HT1080 (cell line): ENCODE measurements around the gene CCDC85C. TPM values are rescaled to one million over a fixed set of nuclear protein-coding genes. Genes with fewer than 3 reads are reported as not detected.

Experiments
- DNase-seq: peaks from one replicate; pipeline ENCODE4 v3.0.0-alpha.2; 2015; ENCODE audit warnings: low read depth
- total RNA-seq: library from RNA; depleted of rRNA; stranded (reverse); fragments of >200 nt; shearing (Covaris generic); gene quantifications from 2 replicates; pipeline ENCODE4 v1.2.3, GENCODE V29; 2014

The CCDC85C gene
- total RNA-seq, 1 experiment from 2014 or later, result 52.7 TPM

DNA sequence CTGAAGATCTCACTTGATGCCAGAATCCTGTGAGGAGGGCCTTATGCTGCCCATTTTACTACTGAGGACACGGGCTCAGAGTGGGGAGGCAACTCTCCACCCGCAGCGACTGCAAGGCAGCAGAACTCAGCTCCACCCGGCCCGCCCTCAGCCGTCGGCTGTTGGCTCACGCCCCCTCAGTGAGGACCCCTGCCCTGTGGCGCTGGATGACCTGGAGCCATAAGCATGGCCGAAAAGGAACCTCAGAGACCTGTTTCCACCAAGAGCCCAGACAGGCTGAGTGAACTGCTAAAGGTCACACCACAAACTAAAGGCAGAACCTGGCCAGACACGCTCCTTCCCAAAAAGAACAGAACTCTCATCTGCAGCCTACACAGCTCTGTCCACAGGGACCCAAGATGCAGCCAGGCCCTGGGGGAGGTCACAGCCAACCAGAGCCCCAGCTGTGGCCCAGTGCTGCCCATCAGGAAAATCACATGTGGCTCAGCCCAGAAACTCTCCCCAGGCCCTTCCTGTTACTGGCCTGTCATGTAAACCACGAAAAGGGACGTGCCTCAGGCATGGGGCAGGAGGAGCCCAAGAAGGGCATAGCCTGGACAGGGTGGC, 90.0 kb downstream of the CCDC85C start:
- DNase-seq, result no peak

DNA sequence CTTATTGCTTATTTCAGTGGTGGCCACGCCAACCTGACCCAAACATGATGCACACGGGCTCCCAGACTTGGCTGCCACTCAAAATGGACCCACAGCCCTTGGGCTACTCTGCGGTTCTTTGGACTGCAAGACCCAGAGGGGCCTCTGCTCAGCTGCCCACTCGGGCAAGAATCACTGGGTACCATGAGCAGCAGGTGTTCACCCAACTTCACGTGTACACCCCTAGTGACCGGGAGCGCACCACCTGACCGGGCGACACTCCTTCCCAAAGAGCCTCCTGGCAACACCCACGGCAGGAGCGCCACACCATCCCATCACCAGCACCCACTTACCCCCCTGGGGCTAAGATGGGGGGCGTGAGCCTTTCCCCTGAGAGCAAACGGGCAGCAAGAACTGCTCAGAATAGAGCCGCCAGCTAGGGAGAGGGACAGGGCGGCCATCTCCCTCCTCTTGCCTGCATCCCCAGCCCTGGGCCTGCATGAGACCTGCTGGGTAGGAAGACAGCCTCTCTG, 90.8 kb downstream of the CCDC85C start:
- DNase-seq, result no peak

DNA sequence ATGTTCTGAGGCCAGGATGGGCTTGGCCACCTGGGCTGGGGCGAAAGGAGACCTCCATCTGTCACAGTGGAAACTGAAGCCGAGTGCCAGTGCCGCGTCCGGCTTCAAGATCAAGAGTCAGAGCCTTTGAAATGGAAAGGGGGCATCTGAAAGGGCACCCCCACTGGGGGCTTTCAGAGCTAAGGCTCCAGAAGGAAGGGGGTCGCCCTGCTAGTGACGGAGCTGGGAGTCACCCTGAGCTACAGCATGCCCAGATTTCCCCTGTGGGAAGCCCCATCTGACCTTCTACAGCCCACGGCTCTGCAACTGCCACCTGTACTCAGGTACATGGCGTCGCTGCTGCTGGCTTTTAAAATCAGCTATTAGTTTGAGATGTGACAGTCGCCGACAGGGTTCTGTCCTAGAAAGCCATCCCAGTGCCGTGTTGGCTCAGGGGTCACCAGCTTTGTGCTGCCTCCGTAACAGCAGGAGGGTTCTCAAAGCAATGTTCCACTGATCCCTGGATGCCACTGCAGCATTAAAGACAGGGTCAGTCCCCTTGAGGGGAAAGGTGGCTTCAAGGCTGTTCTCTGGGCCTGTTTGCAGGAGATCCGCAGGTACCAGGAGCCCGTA, 91.3 kb downstream of the CCDC85C start:
- no peak for DNase-seq

DNA sequence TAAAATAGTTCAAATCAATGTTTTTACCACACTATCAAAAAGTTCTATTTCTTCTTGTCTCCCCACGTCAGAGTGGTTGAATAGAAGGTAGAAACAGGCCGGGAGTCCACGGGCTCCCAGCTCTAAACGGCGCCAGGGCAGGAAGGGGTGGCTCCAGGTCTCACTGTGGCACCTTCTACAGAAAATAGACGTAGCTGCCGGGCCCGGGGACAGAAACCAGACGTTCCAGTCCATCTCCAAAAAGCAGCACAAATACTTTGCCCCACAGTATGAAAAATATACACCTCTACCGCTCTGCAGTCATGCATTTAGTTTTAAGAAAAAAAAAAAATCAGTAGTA, 91.9 kb downstream of the CCDC85C start:
- DNase-seq, result no peak

DNA sequence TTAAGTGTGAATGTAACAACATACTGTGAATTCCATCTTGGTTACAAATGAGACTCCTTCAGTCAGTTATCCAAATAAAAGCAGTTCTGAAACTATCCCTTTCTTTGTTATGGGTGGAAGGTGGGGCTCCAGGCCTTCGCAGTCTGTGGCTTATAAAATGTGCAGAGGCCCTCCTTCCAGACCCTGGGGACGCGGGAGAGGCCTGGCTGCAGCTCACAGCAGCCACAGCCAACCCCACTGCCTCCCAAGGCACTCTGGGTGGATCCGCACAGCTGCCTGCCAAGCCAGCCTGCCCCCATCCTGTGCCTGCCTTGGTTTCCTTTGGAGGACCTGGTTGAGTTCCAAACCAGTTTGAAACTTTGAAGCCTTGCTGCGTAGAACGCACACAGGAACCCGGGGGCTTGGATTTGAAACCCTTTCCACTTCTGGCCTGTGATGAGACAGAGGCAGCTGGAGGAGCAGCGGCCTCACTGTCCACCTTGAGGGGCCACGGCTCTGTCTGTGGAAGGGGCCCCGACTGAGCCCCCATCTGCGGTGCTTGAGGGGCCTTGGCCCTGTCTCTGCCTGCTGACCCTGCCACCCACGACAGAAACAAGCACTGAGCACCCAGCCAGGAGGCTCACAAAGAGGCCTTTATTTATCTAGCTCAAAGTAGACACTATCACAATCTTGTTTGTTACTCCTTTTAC, 92.4 kb downstream of the CCDC85C start:
- no peak for DNase-seq

DNA sequence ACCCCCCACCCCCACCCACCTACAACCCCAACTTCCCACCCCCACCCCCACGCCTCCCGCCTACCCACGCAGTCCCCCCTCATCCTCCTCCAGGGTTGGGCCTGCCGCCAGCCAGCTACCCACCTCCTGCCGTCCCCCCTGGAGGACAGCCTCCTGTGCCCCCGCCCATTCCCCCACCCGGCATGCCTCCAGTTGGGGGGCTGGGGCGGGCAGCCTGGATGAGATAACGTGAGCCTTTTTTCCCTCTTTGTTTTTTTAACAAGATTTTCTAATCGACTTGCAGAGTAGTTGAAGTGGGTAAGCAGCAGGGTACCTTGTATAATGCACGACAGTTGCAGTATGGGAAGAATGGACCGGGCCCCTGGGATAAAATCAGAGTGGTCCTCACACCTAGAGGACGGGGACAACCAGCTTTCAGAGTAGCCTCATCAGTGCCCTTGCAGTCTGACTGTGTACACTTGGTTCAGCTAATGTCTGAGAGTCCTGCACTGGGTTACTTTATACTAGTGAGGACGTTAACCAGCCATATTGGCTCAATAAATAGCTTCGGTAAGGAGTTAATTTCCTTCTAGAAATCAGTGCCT, 93.4 kb downstream of the CCDC85C start:
- no peak for DNase-seq

DNA sequence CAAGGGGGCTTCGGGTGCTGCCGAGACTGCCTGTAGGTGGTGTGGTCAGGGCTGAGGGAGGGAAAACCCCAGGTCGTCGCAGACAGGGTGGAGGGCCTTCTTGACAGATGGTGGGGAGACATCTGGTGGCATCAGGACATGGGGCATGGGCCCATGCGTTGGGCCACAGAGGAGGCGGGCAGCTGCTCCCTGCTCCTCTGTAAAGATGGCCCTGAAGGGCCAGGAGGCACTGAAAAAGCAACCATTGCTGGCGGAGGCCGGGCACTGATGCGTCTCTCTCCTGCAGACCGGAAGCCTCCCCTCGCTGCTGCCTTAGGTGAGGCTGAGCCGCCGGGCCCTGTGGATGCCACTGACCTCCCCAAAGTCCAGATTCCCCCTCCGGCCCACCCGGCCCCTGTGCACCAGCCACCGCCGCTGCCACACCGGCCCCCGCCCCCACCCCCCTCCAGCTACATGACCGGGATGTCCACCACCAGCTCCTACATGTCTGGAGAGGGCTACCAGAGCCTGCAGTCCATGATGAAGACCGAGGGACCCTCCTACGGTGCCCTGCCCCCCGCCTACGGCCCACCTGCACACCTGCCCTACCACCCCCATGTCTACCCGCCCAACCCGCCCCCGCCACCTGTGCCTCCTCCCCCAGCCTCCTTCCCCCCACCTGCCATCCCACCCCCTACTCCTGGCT, 94.0 kb downstream of the CCDC85C start:
- DNase-seq, result no peak

DNA sequence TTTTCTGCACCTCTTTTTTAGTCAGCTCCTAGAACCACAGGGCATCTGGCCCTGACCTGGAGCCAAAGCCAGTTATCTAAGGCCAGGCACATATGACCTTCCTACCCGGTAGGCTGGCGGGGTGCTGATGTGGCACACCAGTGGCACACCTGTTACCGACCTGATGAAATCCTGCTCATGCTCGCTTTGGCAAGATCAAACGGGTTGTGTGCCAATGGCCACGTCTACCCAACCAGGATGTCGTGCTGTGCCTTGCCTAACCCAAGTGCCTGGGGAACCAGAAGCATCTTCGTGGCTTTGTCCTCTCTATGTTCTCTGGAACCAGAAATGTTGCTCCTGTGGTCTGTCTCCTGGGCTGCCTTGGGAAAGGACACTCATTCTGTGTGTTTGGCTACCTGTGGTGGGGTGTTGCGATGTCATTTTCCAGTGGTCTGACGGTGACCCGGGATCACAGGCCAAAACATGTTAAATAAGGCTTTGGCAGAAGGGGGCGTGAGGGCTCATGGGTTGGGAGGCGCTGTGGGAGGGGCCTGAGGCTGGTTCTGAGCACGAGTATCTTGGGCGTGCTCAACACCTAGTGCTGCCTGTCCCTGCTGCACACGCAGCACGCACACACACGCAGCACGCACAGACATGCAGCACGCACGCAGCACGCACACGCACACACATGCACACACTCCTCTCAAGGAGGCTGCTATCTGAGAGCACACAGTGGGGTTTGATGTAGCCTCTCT, 94.9 kb downstream of the CCDC85C start:
- no peak for DNase-seq

DNA sequence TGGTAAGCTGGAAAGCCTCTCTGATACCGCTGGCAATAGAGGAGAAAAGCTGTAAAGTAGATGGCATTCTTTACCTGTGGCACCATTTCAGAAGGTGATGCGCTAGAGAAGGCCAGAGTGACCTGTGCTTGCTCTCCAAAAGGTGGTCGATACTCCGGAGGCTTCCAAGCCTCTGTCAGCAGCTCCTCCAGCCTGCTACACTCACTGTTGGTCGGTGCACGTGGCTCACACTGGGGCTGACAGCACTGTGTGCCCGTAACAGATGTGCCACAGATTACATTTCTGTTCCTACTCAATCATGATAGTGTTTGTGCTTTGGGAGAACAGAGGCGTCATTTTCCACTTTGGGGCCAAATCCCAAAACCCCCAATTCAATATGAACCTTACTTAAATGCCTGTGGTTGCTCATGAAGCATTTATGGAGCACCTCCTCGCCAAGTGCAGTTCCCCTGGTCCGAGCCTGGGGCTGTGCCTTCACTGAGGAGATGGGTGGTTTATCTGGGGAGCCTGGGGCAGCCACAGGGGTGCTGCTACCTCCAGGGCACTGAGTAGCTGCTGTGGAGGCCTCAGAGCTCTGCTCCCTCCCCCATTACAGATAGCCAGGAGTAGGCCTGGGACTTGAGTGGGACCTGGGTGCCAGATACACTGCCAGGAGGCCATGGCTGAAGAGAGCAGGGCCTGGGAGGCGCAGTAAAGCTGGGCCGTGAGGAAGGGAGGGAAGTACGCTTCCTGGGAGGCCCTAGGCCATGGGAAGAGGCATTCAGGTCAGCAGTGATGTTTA, 96.0 kb downstream of the CCDC85C start:
- no peak for DNase-seq

DNA sequence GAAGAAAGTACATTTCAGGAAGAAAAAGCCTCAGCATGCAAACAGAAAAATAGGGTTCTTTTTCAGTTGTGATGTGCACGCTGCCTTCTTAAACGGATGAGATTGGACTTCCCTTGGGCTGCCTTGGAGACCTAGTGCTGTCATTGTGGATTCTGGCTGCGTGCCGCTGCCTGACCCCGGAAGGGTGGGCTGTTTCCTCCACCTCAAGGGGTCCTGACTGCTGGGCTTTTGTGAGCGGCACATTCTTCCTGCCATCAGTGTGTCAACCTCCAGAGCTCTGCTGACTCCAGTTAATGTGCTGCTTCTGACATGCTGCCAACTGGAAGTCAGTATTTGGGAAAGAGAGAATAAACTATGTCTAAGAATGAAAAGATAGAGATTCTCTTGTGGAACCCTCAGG, 97.7 kb downstream of the CCDC85C start:
- DNase-seq, result no peak

DNA sequence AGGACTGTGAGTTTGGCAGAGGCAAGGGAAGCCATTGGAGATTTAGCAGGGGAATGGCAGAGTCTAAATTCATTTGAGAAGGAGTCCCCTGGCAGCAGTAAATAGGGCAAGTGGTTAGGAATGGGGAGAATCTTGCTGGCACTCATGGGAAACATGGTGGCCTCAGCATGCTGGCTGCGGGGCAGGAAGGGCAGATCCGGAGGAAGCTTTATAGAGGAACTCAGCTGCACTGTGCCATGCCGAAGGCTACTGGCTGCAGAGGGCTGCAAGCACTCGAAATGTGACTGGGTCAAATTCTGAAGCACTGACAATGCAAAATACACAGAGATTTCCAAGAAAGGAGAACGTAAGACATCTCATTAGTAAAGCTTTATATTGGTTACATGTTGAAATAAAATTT, 98.9 kb downstream of the CCDC85C start:
- DNase-seq, result no peak

DNA sequence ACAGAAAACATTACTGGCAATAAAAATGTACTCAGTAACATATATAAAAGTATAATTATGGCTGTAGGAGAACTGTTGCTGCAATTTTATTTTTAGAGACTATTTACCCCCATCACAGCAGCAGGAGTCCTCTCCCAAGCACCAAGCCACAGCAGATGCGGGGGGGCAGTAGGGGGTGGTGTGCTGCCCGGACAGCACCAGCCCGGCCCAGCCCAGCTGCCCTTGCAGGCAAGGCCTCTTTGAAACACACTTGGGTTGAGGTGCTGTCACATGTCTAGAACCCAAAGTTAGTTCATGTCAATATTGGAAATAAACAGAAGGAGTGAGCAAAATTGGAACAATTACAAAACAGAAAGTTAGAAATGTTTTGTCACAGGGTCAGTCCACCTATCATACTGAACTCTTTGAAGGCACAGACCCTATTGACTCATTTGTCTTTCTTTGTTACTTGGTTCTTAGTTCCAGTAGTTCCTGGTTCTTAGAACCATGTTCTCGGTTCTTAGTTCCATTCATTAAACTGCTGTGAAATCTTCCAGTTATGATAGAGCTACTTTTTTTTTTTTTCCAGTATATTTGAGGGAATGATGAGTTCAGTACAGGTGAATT, 100.1 kb downstream of the CCDC85C start:
- DNase-seq, result no peak

DNA sequence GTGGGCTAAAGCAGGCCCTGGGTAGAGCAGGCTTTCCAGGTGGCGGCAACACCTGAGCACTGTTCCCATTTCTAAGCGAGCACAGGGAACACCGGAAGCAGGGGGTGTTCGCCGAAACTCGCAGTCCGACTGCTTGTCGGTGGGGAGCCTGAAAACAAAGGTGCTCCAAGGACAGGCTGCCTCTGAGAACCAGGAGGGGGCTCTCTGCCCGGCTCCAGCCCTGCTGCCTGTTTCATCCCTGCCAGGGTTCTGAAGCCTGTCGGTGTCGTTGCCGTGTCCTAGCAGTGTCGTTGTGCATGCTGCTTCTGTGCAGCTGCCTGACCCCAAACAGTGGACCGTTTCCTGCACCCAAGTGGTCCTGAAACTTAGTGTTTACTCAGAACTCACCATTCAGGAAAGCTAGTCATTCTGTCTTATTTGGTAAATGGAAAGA, 101.0 kb downstream of the CCDC85C start:
- DNase-seq, result no peak

DNA sequence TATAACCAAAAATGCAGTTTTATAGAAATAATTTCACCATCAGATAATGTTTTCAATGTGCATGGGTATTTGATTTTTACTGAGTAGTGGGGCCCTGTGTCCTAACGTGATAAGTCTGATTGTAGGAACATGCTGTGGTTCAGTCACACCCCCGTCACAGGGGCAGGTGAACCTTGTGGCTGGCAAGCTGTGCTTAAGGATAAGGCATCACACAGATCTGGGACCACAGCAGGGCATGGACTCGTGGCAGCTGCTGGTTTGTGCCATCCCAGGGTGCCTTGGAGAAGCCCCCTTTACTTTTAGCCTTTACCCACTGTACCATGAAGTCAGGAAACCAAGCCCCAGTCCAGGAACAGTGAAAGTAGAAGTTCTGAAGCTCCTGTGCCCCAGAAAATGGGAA, 106.1 kb downstream of the CCDC85C start:
- DNase-seq, result no peak

DNA sequence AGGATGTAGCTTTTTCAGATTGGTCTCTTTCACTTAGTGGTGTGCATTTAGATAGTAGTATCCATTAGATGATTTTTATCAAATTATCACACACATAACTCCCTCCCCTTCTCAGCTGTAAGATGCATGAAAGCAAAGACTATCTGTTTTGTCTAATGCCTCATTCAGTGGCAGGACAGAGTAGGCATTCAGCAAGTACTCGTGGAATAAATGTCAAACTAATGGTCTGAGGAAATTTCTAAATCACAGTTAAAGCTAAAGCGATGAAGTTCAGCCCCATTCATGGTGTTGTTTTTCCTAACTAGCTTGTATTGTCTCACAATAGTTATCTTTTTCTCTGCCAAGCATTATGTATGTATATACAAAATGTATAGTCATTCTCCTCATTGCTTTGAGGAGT, 106.7 kb downstream of the CCDC85C start:
- DNase-seq, result no peak

DNA sequence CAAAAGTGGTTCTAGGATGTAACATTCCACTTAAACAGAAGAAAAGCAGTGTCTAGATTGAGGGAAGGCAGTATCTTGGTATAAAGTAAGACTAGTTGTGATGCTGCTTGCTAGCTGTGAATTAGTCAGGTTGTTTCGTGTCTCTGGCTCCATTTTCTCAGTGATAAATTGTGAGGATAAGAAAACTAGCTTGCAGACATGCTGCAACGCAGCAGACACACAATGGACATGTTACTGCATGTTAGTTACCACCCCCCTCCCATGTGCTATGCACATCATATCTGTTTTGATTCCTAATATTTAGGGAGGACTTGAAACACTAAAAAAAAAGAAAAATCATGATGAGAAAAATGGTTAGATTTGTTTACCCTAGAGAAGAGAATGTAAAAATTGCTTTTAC, 119.9 kb downstream of the CCDC85C start:
- no peak for DNase-seq

DNA sequence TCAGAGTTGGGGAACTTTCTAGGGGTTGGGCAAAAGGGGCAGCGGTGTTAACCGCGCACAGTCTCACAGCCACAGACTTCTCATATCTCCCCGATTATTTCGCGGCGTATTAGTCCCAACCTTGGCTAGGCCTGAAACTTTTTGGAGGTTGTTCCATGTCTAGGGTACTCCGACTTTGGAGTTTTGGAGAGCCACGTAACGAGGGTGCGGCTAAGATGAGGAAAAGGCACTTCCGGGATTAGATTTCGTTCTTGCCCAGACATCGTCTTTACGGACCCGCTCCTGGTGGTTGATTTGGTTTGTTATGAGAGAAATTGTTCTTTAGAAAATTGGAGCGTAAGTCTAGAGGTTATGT, 122.3 kb downstream of the CCDC85C start:
- peak; percentile 23 for DNase-seq

DNA sequence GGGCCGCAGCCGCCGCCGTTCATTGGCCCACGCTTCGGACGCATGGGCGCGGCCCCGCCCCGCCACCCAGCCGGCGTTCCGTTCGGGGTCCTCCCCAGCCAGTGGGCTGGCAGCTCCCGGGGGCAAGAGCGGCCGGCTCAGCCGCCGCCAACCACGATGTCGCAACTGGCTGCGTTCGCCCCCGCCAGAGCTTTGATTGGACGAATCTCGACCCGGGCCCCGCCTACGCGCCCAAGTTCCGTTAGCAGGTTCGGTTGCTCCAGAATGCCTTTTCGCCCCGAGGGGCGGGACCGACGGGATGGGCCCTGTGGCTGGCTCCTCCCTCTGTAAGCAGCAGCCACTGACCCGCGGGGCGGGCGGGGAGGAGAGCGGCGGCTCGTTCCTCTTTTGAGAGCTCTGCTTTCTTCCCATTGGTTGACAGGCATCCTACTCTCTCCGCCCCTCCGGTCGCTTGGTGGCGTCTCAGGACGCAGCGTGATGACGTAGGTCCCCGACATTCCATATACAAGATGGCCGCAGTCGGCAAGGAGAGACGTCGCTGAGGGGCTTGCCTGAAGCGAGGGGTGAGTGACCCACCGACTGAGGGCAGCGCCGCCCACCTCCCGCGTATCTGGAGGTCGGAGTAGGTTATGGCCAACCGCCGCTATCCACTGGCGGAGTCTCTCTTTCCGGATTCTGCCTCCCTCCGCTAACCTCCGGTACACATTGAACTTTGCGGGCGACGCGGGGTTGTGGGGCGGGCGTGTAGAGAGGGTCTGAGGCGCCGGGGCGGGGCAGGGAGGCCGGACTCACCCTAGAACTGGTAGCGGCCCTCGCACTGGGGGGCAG, 122.9 kb downstream of the CCDC85C start, which contains the start of gene CCNK:
CCNK (plus strand) TSS at position 493 of the 828 bp plus-strand sequence. CDS start 11,269 bp downstream, outside the sequence.
- DNase-seq, result peak; percentile 100
